ENCODE measurements around the gene FBXW12.

DNA sequence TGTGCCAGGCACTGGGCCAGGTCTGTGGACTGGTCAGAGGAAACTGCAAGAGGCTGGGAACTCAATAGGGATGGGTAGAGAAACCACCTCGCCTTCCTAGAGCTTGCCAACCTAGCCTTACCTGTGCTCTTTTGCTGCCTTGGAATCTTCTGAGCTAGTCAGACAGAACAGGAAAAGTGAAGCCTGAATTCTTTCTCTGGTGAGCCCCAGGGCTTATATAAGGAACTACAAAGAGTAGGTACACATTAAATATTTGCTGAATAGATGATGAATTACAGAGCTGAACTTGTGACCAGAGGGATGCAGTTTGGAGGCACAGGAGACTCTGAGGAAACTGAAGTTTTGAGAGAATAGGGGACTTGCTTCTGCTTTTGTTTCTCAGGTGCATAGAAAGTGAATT, 15.6 kb upstream of the FBXW12 start:
- TF ChIP-seq, protein P1, sequence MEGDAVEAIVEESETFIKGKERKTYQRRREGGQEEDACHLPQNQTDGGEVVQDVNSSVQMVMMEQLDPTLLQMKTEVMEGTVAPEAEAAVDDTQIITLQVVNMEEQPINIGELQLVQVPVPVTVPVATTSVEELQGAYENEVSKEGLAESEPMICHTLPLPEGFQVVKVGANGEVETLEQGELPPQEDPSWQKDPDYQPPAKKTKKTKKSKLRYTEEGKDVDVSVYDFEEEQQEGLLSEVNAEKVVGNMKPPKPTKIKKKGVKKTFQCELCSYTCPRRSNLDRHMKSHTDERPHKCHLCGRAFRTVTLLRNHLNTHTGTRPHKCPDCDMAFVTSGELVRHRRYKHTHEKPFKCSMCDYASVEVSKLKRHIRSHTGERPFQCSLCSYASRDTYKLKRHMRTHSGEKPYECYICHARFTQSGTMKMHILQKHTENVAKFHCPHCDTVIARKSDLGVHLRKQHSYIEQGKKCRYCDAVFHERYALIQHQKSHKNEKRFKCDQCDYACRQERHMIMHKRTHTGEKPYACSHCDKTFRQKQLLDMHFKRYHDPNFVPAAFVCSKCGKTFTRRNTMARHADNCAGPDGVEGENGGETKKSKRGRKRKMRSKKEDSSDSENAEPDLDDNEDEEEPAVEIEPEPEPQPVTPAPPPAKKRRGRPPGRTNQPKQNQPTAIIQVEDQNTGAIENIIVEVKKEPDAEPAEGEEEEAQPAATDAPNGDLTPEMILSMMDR (IDR thresholded peaks at IDR 0.05; ENCODE audit: insufficient read depth, low read length) = no peak
- no peak for TF ChIP-seq POLR2AphosphoS5 (IDR thresholded peaks at IDR 0.05; ENCODE audit: low read depth)
- TF ChIP-seq REST (IDR thresholded peaks at IDR 0.05; ENCODE audit: insufficient replicate concordance, low read depth) = no peak
- no peak for TF ChIP-seq GABPA (IDR thresholded peaks at IDR 0.05; ENCODE audit: low read depth)
- no peak for TF ChIP-seq SPI1 (IDR thresholded peaks at IDR 0.05; ENCODE audit: borderline replicate concordance, low read depth)

All from HL-60 (cell line).